ENCODE data around the gene TFPT. TPM values are rescaled to one million over a fixed set of nuclear protein-coding genes. Genes with fewer than 3 reads are reported as not detected.
"Not testable (repeated sequence)": the region's sequence is repeated elsewhere in the genome, so short reads cannot be mapped to it uniquely, and the experiment has no call there.

The TFPT gene
- total and polyA plus RNA-seq, 4 donors: 2.4 to 5.6 (median 4.2) TPM

- Histone ChIP-seq H3K36me3 (ENCODE audit: control insufficient read depth in 4 of 4, insufficient read depth in 3 of 4, low read depth in 1 of 4, low read length in 3 of 4) (peaks cover 0 to under 1% (median under 1%) of the 10 kb centered on the region in 4 donors), H3K27me3 (ENCODE audit: control insufficient read depth in 4 of 4, insufficient read depth in 4 of 4, low read length in 3 of 4) (no peaks in the 10 kb centered on the region), H3K4me3 (ENCODE audit: low read depth in 1 of 3, low read length in 3 of 3) (no peak within 1 kb of the TSS), H3K4me1 (ENCODE audit: control insufficient read depth in 4 of 4, insufficient read depth in 4 of 4, low read length in 3 of 4) (peaks cover 5 to 24% (median 12%) of the 10 kb centered on the region in 4 donors), H3K9me3 (ENCODE audit: control insufficient read depth in 4 of 4, low read length in 3 of 4) (no peaks in the 10 kb centered on the region), H3K27ac (ENCODE audit: low read depth in 1 of 2, low read length in 2 of 2) (peak within 1 kb of the TSS in 1 of 2 donors; percentile 0), H3K9ac (ENCODE audit: low read depth in 1 of 2, low read length in 2 of 2) (peak within 1 kb of the TSS in 1 of 2 donors; percentile 47)
- no peak for DNase-seq (ENCODE audit: low spot score)
- 55% methylated on average over 5 of the region's 5 CpGs for WGBS
- TF ChIP-seq ATF3 (IDR thresholded peaks at IDR 0.05) (no peak), MAX (IDR thresholded peaks at IDR 0.05) (no peak), SP1 (IDR thresholded peaks at IDR 0.05) (no peak), JUND (IDR thresholded peaks at IDR 0.05) (no peak), TAF1 (conservative IDR thresholded peaks at IDR 0.05) (no peak), CTCF (IDR thresholded peaks at IDR 0.05; ENCODE audit: low read depth, low read length, missing input control) (no peak), GABPA (IDR thresholded peaks at IDR 0.05 in 1 of 2, conservative IDR thresholded peaks at IDR 0.05 in 1 of 2) (no peak), ZBTB33 (IDR thresholded peaks at IDR 0.05) (no peak), NR2F2 (IDR thresholded peaks at IDR 0.05) (no peak), RAD21 (IDR thresholded peaks at IDR 0.05) (no peak), FOXA1 (IDR thresholded peaks at IDR 0.05) (no peak), EGR1 (IDR thresholded peaks at IDR 0.05; ENCODE audit: low read depth in 2 of 2) (no peak), REST (IDR thresholded peaks at IDR 0.05) (no peak), RXRA (IDR thresholded peaks at IDR 0.05) (no peak), HNF4G (IDR thresholded peaks at IDR 0.05) (no peak), HNF4A (conservative IDR thresholded peaks at IDR 0.05) (no peak), YY1 (IDR thresholded peaks at IDR 0.05) (no peak), FOXA2 (IDR thresholded peaks at IDR 0.05) (no peak)
Measured at GRCh38 chr19:54100561-54100960, 14.9 kb downstream of the TFPT start, which contains the start of gene OSCAR. Gene OSCAR (minus strand): TSS chr19:54100803. CDS start chr19:54100792, 11 bp downstream.

GRCh38 chr19:54099903-54100255, 15.6 kb downstream of the TFPT start:
- H3K36me3 ChIP-seq (ENCODE audit: control insufficient read depth in 4 of 4, insufficient read depth in 3 of 4, low read depth in 1 of 4, low read length in 3 of 4); H3K27ac ChIP-seq (ENCODE audit: low read depth in 1 of 2, low read length in 2 of 2); H3K9me3 ChIP-seq (ENCODE audit: control insufficient read depth in 4 of 4, low read length in 3 of 4); DNase-seq (ENCODE audit: low spot score); H3K27me3 ChIP-seq (ENCODE audit: control insufficient read depth in 4 of 4, insufficient read depth in 4 of 4, low read length in 3 of 4); H3K4me3 ChIP-seq (ENCODE audit: low read depth in 1 of 3, low read length in 3 of 3); H3K9ac ChIP-seq (ENCODE audit: low read depth in 1 of 2, low read length in 2 of 2): not testable (repeated sequence)
- whole genome bisulfite sequencing: 74% methylated on average over 9 of the region's 9 CpGs
- H3K4me1 ChIP-seq (ENCODE audit: control insufficient read depth in 4 of 4, insufficient read depth in 4 of 4, low read length in 3 of 4): peaks cover 5 to 21% (median 13%) of the 10 kb centered on the region in 4 donors
